SK-N-SH (cell line): ENCODE measurements around the gene MARCKSL1. TPM values are rescaled to one million over a fixed set of nuclear protein-coding genes. Genes with fewer than 3 reads are reported as not detected.

Source experiments
- CTCF ChIA-PET: fragments of 300-600, 350-600 bp; formaldehyde crosslinking; extraction: SDS; loops from one replicate; lab custom pipeline; 2021; lab: Yijun Ruan, JAX
- POLR2A ChIA-PET: fragments of 350-600 bp; sonication (Branson Sonifier 250); formaldehyde crosslinking; extraction: SDS; loops from one replicate; lab custom pipeline; 2020; ENCODE audit warnings: antibody characterized with exemption, inconsistent platforms; lab: Yijun Ruan, JAX
- DNase-seq: peaks from one replicate; pipeline ENCODE4 v3.0.0; 2012
- H2AFZ ChIP-seq: fragments of 200-600 bp; sonication (generic); 2 replicates; pipeline ENCODE4 v1.8.1; 2016; ENCODE audit warnings: antibody characterized with exemption, mild to moderate bottlenecking, low read depth
- H3F3A ChIP-seq: fragments of 200-600 bp; sonication (generic); replicated peaks from 2 replicates; pipeline ENCODE3; 2016; ENCODE audit warnings: antibody characterized with exemption, mild to moderate bottlenecking; ENCODE audit not compliant: insufficient read depth
- H3K27ac ChIP-seq, 2 experiments: fragments of 200-500 bp in 1 of 2; fragments of 200-600 bp in 1 of 2; sonication (Bioruptor generic) in 1 of 2; sonication (generic), shearing (Covaris generic) in 1 of 2; 2 replicates each; pipeline versions ENCODE4 v1.5.1 to v1.6.1; 2014 to 2016; ENCODE audit warnings: low read depth in 2 of 2, inconsistent platforms in 1 of 2, low read length in 1 of 2, mild to moderate bottlenecking in 1 of 2, mixed read lengths in 1 of 2
- H3K27me3 ChIP-seq: fragments of 200-600 bp; sonication (generic), shearing (Covaris generic); 2 replicates; pipeline ENCODE4 v1.6.1; 2016; ENCODE audit warnings: mixed run types; ENCODE audit not compliant: insufficient read depth
- H3K36me3 ChIP-seq, 2 experiments: fragments of 200-500 bp in 1 of 2; fragments of 200-600 bp in 1 of 2; sonication (Bioruptor generic) in 1 of 2; sonication (generic) in 1 of 2; replicated peaks in 1 of 2; 2 replicates each; pipeline versions ENCODE3 to v1.5.1; 2014 to 2016; ENCODE audit warnings: low read length in 1 of 2, mild to moderate bottlenecking in 1 of 2; ENCODE audit not compliant: insufficient read depth in 2 of 2, control insufficient read depth in 1 of 2
- H3K4me1 ChIP-seq, 2 experiments: fragments of 200-500 bp in 1 of 2; fragments of 200-600 bp in 1 of 2; sonication (Bioruptor generic) in 1 of 2; sonication (generic), shearing (Covaris generic) in 1 of 2; 2 replicates each; pipeline versions ENCODE4 v1.5.1 to v1.6.1; 2014 to 2016; ENCODE audit warnings: low read depth in 1 of 2, low read length in 1 of 2, mixed run types in 1 of 2; ENCODE audit not compliant: insufficient read depth in 2 of 2, control insufficient read depth in 1 of 2
- H3K4me2 ChIP-seq: fragments of 200-600 bp; sonication (generic), shearing (Covaris generic); 2 replicates; pipeline ENCODE4 v1.6.1; 2017; ENCODE audit warnings: mixed run types
- H3K4me3 ChIP-seq, 2 experiments: fragments of 200-500 bp in 1 of 2; fragments of 200-600 bp in 1 of 2; sonication (Bioruptor generic) in 1 of 2; sonication (generic), shearing (Covaris generic) in 1 of 2; 2 replicates each; pipeline versions ENCODE4 v1.5.1 to v1.8.1; 2014 to 2016; ENCODE audit warnings: low read depth in 2 of 2, inconsistent platforms in 1 of 2, low read length in 1 of 2, mild to moderate bottlenecking in 1 of 2, mixed read lengths in 1 of 2, moderate library complexity in 1 of 2
- H3K79me2 ChIP-seq: fragments of 200-600 bp; sonication (generic); 2 replicates; pipeline ENCODE4 v1.8.1; 2017; ENCODE audit warnings: mild to moderate bottlenecking; ENCODE audit not compliant: insufficient read depth
- H3K9ac ChIP-seq: fragments of 200-600 bp; sonication (generic); 2 replicates; pipeline ENCODE4 v1.6.1; 2017; ENCODE audit warnings: mixed run types
- H3K9me2 ChIP-seq: fragments of 200-600 bp; sonication (generic); 2 replicates; pipeline ENCODE4 v1.6.1; 2017; ENCODE audit warnings: mixed run types
- H3K9me3 ChIP-seq: fragments of 200-600 bp; sonication (generic); 2 replicates; pipeline ENCODE4 v1.6.1; 2017; ENCODE audit warnings: mixed run types, mild to moderate bottlenecking, moderate library complexity
- H4K20me1 ChIP-seq: fragments of 200-600 bp; sonication (generic); 2 replicates; pipeline ENCODE4 v1.6.1; 2017; ENCODE audit warnings: mild to moderate bottlenecking, mixed run types; ENCODE audit not compliant: insufficient read depth
- CHD2 ChIP-seq: fragments of 150-350 bp; IDR thresholded peaks from 2 replicates; pipeline ENCODE4 v1.6.1; 2018; ENCODE audit warnings: low read length; ENCODE audit not compliant: partially characterized antibody
- FOSL2 ChIP-seq: IDR thresholded peaks from 2 replicates; pipeline ENCODE4 v1.4.0; 2012; ENCODE audit warnings: low read depth, mild to moderate bottlenecking, moderate library complexity, borderline replicate concordance
- GABPA ChIP-seq: IDR thresholded peaks from 2 replicates; pipeline ENCODE4 v1.4.0; 2012; ENCODE audit warnings: low read depth, mild to moderate bottlenecking
- GATA2 ChIP-seq: sonication (generic); formaldehyde crosslinking; IDR thresholded peaks from 2 replicates; pipeline ENCODE4 v1.5.0; 2020; ENCODE audit warnings: mild to moderate bottlenecking, missing genetic modification reagents
- MXI1 ChIP-seq: IDR thresholded peaks from 2 replicates; pipeline ENCODE4 v1.6.1; 2012; ENCODE audit warnings: mild to moderate bottlenecking, low read depth, low read length, improper control_type of control experiment
- POLR2AphosphoS5 ChIP-seq: IDR thresholded peaks from 2 replicates; pipeline ENCODE4 v1.6.1; 2012; ENCODE audit warnings: low read depth, low read length
- RCOR1 ChIP-seq: fragments of 150-350 bp; IDR thresholded peaks from 2 replicates; pipeline ENCODE4 v1.6.1; 2017; ENCODE audit warnings: antibody characterized with exemption, low read length
- RXRA ChIP-seq: IDR thresholded peaks from 2 replicates; pipeline ENCODE4 v1.4.0; 2012; ENCODE audit warnings: low read depth, mild to moderate bottlenecking, borderline replicate concordance
- TCF12 ChIP-seq: IDR thresholded peaks from 2 replicates; pipeline ENCODE4 v1.4.0; 2012
- USF2 ChIP-seq: fragments of 150-350 bp; IDR thresholded peaks from 2 replicates; pipeline ENCODE4 v1.6.1; 2017; ENCODE audit warnings: antibody characterized with exemption, low read length, low read depth, borderline replicate concordance
- WGBS: methylation state at CpG from one replicate; pipeline ENCODE4 v1.1.6; 2017; ENCODE audit warnings: low lambda C conversion rate; 5-methylcytosine and 5-hydroxymethylcytosine counted together
- polyA plus RNA-seq, 3 experiments: library from polyadenylated mRNA; depleted of rRNA; stranded (reverse); fragments of >200 nt; gene quantifications; 2 replicates each; pipeline ENCODE4 v1.2.3, GENCODE V29; 2012
- TF ChIP-seq, protein P1 (sequence below): fragments of 200-600 bp; sonication (generic); IDR thresholded peaks from 2 replicates; pipeline ENCODE4 v1.6.1; 2017; ENCODE audit warnings: antibody characterized with exemption, mild to moderate bottlenecking, moderate library complexity
- TF ChIP-seq, protein P2 (sequence below): IDR thresholded peaks from 2 replicates; pipeline ENCODE4; 2012
- TF ChIP-seq, protein P3 (sequence below): IDR thresholded peaks from 2 replicates; pipeline ENCODE4 v1.6.1; 2012; ENCODE audit warnings: mild to moderate bottlenecking, low read depth, low read length, moderate library complexity

Gene MARCKSL1
- polyA plus RNA-seq, 1 of the 3 experiments (the other 2 are of a cell fraction), result 275 TPM

- TF ChIP-seq, protein P1, sequence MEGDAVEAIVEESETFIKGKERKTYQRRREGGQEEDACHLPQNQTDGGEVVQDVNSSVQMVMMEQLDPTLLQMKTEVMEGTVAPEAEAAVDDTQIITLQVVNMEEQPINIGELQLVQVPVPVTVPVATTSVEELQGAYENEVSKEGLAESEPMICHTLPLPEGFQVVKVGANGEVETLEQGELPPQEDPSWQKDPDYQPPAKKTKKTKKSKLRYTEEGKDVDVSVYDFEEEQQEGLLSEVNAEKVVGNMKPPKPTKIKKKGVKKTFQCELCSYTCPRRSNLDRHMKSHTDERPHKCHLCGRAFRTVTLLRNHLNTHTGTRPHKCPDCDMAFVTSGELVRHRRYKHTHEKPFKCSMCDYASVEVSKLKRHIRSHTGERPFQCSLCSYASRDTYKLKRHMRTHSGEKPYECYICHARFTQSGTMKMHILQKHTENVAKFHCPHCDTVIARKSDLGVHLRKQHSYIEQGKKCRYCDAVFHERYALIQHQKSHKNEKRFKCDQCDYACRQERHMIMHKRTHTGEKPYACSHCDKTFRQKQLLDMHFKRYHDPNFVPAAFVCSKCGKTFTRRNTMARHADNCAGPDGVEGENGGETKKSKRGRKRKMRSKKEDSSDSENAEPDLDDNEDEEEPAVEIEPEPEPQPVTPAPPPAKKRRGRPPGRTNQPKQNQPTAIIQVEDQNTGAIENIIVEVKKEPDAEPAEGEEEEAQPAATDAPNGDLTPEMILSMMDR, result no peak
- TF ChIP-seq RCOR1 (no peak), GABPA (no peak), MXI1 (no peak)
- TF ChIP-seq, protein P2, sequence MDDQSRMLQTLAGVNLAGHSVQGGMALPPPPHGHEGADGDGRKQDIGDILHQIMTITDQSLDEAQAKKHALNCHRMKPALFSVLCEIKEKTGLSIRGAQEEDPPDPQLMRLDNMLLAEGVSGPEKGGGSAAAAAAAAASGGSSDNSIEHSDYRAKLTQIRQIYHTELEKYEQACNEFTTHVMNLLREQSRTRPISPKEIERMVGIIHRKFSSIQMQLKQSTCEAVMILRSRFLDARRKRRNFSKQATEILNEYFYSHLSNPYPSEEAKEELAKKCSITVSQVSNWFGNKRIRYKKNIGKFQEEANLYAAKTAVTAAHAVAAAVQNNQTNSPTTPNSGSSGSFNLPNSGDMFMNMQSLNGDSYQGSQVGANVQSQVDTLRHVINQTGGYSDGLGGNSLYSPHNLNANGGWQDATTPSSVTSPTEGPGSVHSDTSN, result no peak
Measured at GRCh38 chr1:32345289-32345827, 9.3 kb upstream of the MARCKSL1 start (continued).

GRCh38 chr1:32342704-32343103 lies 6.7 kb upstream of the MARCKSL1 start:
- H3K27ac ChIP-seq, result no peak overlapping the region
- TF ChIP-seq, protein P3, sequence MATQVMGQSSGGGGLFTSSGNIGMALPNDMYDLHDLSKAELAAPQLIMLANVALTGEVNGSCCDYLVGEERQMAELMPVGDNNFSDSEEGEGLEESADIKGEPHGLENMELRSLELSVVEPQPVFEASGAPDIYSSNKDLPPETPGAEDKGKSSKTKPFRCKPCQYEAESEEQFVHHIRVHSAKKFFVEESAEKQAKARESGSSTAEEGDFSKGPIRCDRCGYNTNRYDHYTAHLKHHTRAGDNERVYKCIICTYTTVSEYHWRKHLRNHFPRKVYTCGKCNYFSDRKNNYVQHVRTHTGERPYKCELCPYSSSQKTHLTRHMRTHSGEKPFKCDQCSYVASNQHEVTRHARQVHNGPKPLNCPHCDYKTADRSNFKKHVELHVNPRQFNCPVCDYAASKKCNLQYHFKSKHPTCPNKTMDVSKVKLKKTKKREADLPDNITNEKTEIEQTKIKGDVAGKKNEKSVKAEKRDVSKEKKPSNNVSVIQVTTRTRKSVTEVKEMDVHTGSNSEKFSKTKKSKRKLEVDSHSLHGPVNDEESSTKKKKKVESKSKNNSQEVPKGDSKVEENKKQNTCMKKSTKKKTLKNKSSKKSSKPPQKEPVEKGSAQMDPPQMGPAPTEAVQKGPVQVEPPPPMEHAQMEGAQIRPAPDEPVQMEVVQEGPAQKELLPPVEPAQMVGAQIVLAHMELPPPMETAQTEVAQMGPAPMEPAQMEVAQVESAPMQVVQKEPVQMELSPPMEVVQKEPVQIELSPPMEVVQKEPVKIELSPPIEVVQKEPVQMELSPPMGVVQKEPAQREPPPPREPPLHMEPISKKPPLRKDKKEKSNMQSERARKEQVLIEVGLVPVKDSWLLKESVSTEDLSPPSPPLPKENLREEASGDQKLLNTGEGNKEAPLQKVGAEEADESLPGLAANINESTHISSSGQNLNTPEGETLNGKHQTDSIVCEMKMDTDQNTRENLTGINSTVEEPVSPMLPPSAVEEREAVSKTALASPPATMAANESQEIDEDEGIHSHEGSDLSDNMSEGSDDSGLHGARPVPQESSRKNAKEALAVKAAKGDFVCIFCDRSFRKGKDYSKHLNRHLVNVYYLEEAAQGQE, result no peak
- H3K27me3 ChIP-seq, result no peaks in the 10 kb centered on the region
- no peaks in the 10 kb centered on the region; a peak in 1 of 4 replicates for H3K4me1 ChIP-seq
- H3K9me3 ChIP-seq, result no peaks in the 10 kb centered on the region
- no peaks in the 10 kb centered on the region for H3K79me2 ChIP-seq
- H3K36me3 ChIP-seq, result no peaks in the 10 kb centered on the region
- H3K9ac ChIP-seq, result no peak overlapping the region
- no peaks in the 10 kb centered on the region for H4K20me1 ChIP-seq
- ChIA-PET POLR2A (no interaction called here), CTCF (no interaction called here)
- no peak overlapping the region for H2AFZ ChIP-seq
- WGBS, result 91% methylated on average over 10 of the region's 10 CpGs
- no peaks in the 10 kb centered on the region for H3K9me2 ChIP-seq
- H3K4me2 ChIP-seq, result no peak overlapping the region
- no peak for DNase-seq
- H3K4me3 ChIP-seq, result no peak overlapping the region
- no peaks in the 10 kb centered on the region for H3F3A ChIP-seq

GRCh38 chr1:32341971-32342370 lies 5.9 kb upstream of the MARCKSL1 start:
- Histone ChIP-seq H3K4me3 (no peak overlapping the region), H3K4me1 (no peaks in the 10 kb centered on the region; a peak in 1 of 4 replicates), H3K4me2 (no peak overlapping the region), H3K9me2 (no peaks in the 10 kb centered on the region), H3K79me2 (no peaks in the 10 kb centered on the region), H3K9me3 (no peaks in the 10 kb centered on the region), H3K36me3 (no peaks in the 10 kb centered on the region), H3K27ac (no peak overlapping the region), H3K27me3 (no peaks in the 10 kb centered on the region), H2AFZ (no peak overlapping the region), H3F3A (no peaks in the 10 kb centered on the region), H4K20me1 (no peaks in the 10 kb centered on the region), H3K9ac (no peak overlapping the region)
- CTCF ChIA-PET, result no interaction called here
- POLR2A ChIA-PET, result no interaction called here
- DNase-seq, result no peak
- 88% methylated on average over 5 of the region's 5 CpGs for WGBS
- TF ChIP-seq GABPA (no peak), RXRA (no peak), FOSL2 (no peak), RCOR1 (no peak), GATA2 (no peak), POLR2AphosphoS5 (no peak), USF2 (no peak), MXI1 (no peak), TCF12 (no peak), CHD2 (no peak)
- TF ChIP-seq, protein P1, result no peak
